GM12891 (cell line): ENCODE results near the gene SDK1.

Experiments used
- POLR2A ChIP-seq: IDR thresholded peaks from 2 replicates; pipeline ENCODE4 v1.6.1; 2011; ENCODE audit warnings: low read depth, low read length, control low read depth
- POLR2AphosphoS5 ChIP-seq: IDR thresholded peaks from 2 replicates; pipeline ENCODE4 v1.6.1; 2011; ENCODE audit warnings: low read depth, low read length, control low read depth

DNA sequence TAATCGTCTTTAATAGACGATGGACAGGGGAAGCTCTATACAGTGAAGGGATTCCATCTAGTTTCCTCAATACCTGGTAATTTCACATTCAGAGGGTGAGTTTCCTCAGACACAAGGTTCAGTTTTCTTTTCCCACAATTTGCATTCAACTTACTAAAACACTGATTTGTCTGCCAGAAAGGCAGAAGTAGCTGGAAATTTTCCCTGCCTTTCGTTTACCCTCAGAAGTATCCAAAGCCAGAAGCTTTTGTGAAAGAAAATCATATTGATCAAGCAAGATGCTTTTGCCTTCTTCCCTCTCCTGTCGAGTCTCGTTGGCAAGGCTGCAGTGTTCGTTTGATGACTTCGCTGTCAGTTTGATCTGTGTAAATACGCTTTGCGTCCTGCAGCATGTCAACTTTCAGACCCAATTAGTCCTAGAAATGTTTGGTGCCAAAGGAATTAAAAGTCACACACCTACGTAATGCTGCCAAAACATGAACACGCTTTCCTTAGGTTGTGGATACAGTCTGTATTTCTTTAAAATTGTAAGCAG is 749.1 kb downstream of the SDK1 start:
- TF ChIP-seq POLR2A (no peak), POLR2AphosphoS5 (no peak)
